ENCODE measurements around the gene SV2B.
A peak's percentile ranks its signal among the peaks of the same experiment; 100 is the strongest.

The SV2B gene

GRCh38 chr15:91254766-91255165 is 154.7 kb downstream of the SV2B start:
- peak overlapping the region; percentile 67 for H3K27ac ChIP-seq (replicated peaks)
- peak; percentile 34; the same call in 1 of the 2 replicates for TF ChIP-seq SPI1 (IDR thresholded peaks at IDR 0.05; ENCODE audit: borderline replicate concordance, low read depth)
- no peak for TF ChIP-seq REST (IDR thresholded peaks at IDR 0.05; ENCODE audit: insufficient replicate concordance, low read depth)
- no peak for TF ChIP-seq CTCF (IDR thresholded peaks at IDR 0.05; ENCODE audit: insufficient read depth, low read length)
- peak in 1 of 2 experiments; percentile 67 for DNase-seq (ENCODE audit: low read depth in 1 of 2, low spot score in 1 of 2)

GRCh38 chr15:91255670-91256192 is 155.7 kb downstream of the SV2B start:
- H3K27ac ChIP-seq (replicated peaks): peak overlapping the region; percentile 67
- H3K4me3 ChIP-seq (replicated peaks; ENCODE audit: insufficient read depth, low read length): no peak overlapping the region
- TF ChIP-seq SPI1 (IDR thresholded peaks at IDR 0.05; ENCODE audit: borderline replicate concordance, low read depth): peak; percentile 34; the same call in 1 of the 2 replicates
- no peak for TF ChIP-seq CTCF (IDR thresholded peaks at IDR 0.05; ENCODE audit: insufficient read depth, low read length)
- DNase-seq (ENCODE audit: low read depth in 1 of 2, low spot score in 1 of 2): peak in 1 of 2 experiments; percentile 26
- no peaks in the 10 kb centered on the region for H3K27me3 ChIP-seq (ENCODE audit: insufficient read depth, poor library complexity, severe bottlenecking)

More at GRCh38 chr15:91254766-91255165, 154.7 kb downstream of the SV2B start:
- H3K4me3 ChIP-seq (replicated peaks; ENCODE audit: insufficient read depth, low read length): no peak overlapping the region
- H3K27me3 ChIP-seq (ENCODE audit: insufficient read depth, poor library complexity, severe bottlenecking): no peaks in the 10 kb centered on the region

DNA sequence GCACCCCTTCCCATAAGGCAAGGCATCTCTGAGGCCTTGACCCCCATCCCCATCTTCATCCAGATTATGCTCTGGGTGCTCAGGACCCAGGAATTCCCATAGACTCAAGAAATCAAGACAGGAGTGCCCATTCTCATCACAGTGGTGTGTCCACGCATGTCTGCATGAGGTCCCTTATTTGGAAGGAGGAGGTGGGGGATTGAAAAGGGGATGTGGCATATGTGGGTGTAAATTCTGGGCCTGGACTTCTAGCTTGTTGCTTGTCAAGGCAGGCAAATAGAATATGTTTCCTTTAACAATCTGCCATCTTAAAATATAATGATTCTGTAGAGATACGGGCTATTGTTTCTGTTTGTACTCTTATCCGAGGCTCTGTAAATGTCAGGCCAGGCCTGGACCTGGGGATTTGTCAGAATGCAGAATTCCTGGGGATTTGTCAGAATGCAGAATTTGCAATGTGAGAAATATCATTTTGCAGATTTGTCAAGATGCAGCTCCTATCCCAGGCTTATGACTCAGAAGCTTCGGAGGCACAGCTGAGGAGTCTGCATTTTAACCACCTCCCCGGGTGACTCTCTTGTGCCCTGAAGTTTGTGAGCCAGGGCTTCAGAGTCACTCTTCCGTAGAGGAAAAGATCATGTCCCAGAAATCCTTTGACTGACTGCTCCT is 157.8 kb downstream of the SV2B start:
- TF ChIP-seq SPI1 (IDR thresholded peaks at IDR 0.05; ENCODE audit: borderline replicate concordance, low read depth) (peak; percentile 78; the same call in 1 of the 2 replicates), POLR2AphosphoS5 (IDR thresholded peaks at IDR 0.05; ENCODE audit: low read depth) (no peak)
- Histone ChIP-seq H3K4me3 (replicated peaks; ENCODE audit: insufficient read depth, low read length) (no peak overlapping the region), H3K27me3 (ENCODE audit: insufficient read depth, poor library complexity, severe bottlenecking) (no peaks in the 10 kb centered on the region)

GRCh38 chr15:91258415-91258759 is 158.3 kb downstream of the SV2B start:
- peak overlapping the region; percentile 68 for H3K27ac ChIP-seq (replicated peaks)
- no peak overlapping the region for H3K4me3 ChIP-seq (replicated peaks; ENCODE audit: insufficient read depth, low read length)
- H3K27me3 ChIP-seq (ENCODE audit: insufficient read depth, poor library complexity, severe bottlenecking): no peaks in the 10 kb centered on the region
- TF ChIP-seq CTCF (IDR thresholded peaks at IDR 0.05; ENCODE audit: insufficient read depth, low read length): peak; percentile 40
- TF ChIP-seq SPI1 (IDR thresholded peaks at IDR 0.05; ENCODE audit: borderline replicate concordance, low read depth): no peak
- TF ChIP-seq REST (IDR thresholded peaks at IDR 0.05; ENCODE audit: insufficient replicate concordance, low read depth): no peak
- TF ChIP-seq GABPA (IDR thresholded peaks at IDR 0.05; ENCODE audit: low read depth): no peak
- TF ChIP-seq POLR2AphosphoS5 (IDR thresholded peaks at IDR 0.05; ENCODE audit: low read depth): peak; percentile 60; the same call in 1 of the 2 replicates
- DNase-seq (ENCODE audit: low read depth in 1 of 2, low spot score in 1 of 2): peak; percentile 73 to 92

More for the DNA sequence above, 157.8 kb downstream of the SV2B start:
- DNase-seq (ENCODE audit: low read depth in 1 of 2, low spot score in 1 of 2): peak in 1 of 2 experiments; percentile 56
- peak overlapping the region; percentile 68 for H3K27ac ChIP-seq (replicated peaks)

Measured in HL-60 (cell line).